ENCODE measurements around the gene DLL4. TPM values are rescaled to one million over a fixed set of nuclear protein-coding genes. Genes with fewer than 3 reads are reported as not detected.
A peak's percentile ranks its signal among the peaks of the same experiment; 100 is the strongest.

DLL4 gene
- total and polyA plus RNA-seq, 2 donors = 5.2 to 5.9 TPM

GRCh38 chr15:40904552-40905201, 24.5 kb upstream of the DLL4 start:
- peaks cover 28 to 38% of the 10 kb centered on the region in 2 donors for H3K36me3 ChIP-seq (ENCODE audit: control insufficient read depth in 2 of 2, insufficient read depth in 2 of 2, low read length in 1 of 2)
- WGBS = 95% methylated on average over 7 of the region's 7 CpGs

GRCh38 chr15:40906091-40906990, 22.8 kb upstream of the DLL4 start:
- H3K36me3 ChIP-seq (ENCODE audit: control insufficient read depth in 2 of 2, insufficient read depth in 2 of 2, low read length in 1 of 2) = peaks cover 14 to 23% of the 10 kb centered on the region in 2 donors
- H3K4me1 ChIP-seq (ENCODE audit: control insufficient read depth in 2 of 2, insufficient read depth in 2 of 2, low read length in 2 of 2) = peaks cover 23 to 63% of the 10 kb centered on the region in 2 donors
- H3K4me3 ChIP-seq (ENCODE audit: low read length in 2 of 2) = peak overlapping the region; percentile 55 to 71
- peaks cover 0 to 3% of the 10 kb centered on the region in 2 donors for H3K9me3 ChIP-seq (ENCODE audit: control insufficient read depth in 2 of 2, insufficient read depth in 1 of 2, low read length in 1 of 2)
- 6% methylated on average over 36 of the region's 36 CpGs for WGBS
- no peaks in the 10 kb centered on the region for H3K27me3 ChIP-seq (ENCODE audit: control insufficient read depth in 2 of 2, insufficient read depth in 1 of 2, low read length in 1 of 2)
- peak in 5 of 9 donors; percentile 64 to 84 (median 80) for DNase-seq (ENCODE audit: low read depth in 6 of 9, low spot score in 9 of 9)
- H3K27ac ChIP-seq (ENCODE audit: low read depth in 1 of 2, low read length in 1 of 2) = peak overlapping the region; percentile 66

More at GRCh38 chr15:40904552-40905201, 24.5 kb upstream of the DLL4 start:
- DNase-seq (ENCODE audit: low read depth in 6 of 9, low spot score in 9 of 9) = no peak
- Histone ChIP-seq H3K27me3 (ENCODE audit: control insufficient read depth in 2 of 2, insufficient read depth in 1 of 2, low read length in 1 of 2) (no peaks in the 10 kb centered on the region), H3K27ac (ENCODE audit: low read depth in 1 of 2, low read length in 1 of 2) (no peak overlapping the region), H3K4me3 (ENCODE audit: low read length in 2 of 2) (no peak overlapping the region), H3K4me1 (ENCODE audit: control insufficient read depth in 2 of 2, insufficient read depth in 2 of 2, low read length in 2 of 2) (peaks cover 23 to 53% of the 10 kb centered on the region in 2 donors), H3K9me3 (ENCODE audit: control insufficient read depth in 2 of 2, insufficient read depth in 1 of 2, low read length in 1 of 2) (peaks cover 0 to 3% of the 10 kb centered on the region in 2 donors)

- WGBS = 7% methylated on average over 22 of the region's 22 CpGs
- Histone ChIP-seq H3K4me3 (ENCODE audit: low read length in 2 of 2) (peak overlapping the region; percentile 55 to 71), H3K4me1 (ENCODE audit: control insufficient read depth in 2 of 2, insufficient read depth in 2 of 2, low read length in 2 of 2) (peaks cover 23 to 66% of the 10 kb centered on the region in 2 donors), H3K27me3 (ENCODE audit: control insufficient read depth in 2 of 2, insufficient read depth in 1 of 2, low read length in 1 of 2) (no peaks in the 10 kb centered on the region), H3K36me3 (ENCODE audit: control insufficient read depth in 2 of 2, insufficient read depth in 2 of 2, low read length in 1 of 2) (peaks cover 14 to 22% of the 10 kb centered on the region in 2 donors), H3K9me3 (ENCODE audit: control insufficient read depth in 2 of 2, insufficient read depth in 1 of 2, low read length in 1 of 2) (peaks cover 0 to 3% of the 10 kb centered on the region in 2 donors), H3K27ac (ENCODE audit: low read depth in 1 of 2, low read length in 1 of 2) (peak overlapping the region; percentile 66 to 87)
- peak in 3 of 9 donors; percentile 63 to 79 (median 65) for DNase-seq (ENCODE audit: low read depth in 6 of 9, low spot score in 9 of 9)
These were observed 21.9 kb upstream of the DLL4 start for GRCh38 chr15:40906991-40907802.

- H3K27ac ChIP-seq (ENCODE audit: low read depth in 1 of 2, low read length in 1 of 2) = peak overlapping the region in 1 of 2 donors; percentile 66
- no peak for DNase-seq (ENCODE audit: low read depth in 6 of 9, low spot score in 9 of 9)
- no peaks in the 10 kb centered on the region for H3K27me3 ChIP-seq (ENCODE audit: control insufficient read depth in 2 of 2, insufficient read depth in 1 of 2, low read length in 1 of 2)
- H3K4me3 ChIP-seq (ENCODE audit: low read length in 2 of 2) = no peak overlapping the region
- H3K36me3 ChIP-seq (ENCODE audit: control insufficient read depth in 2 of 2, insufficient read depth in 2 of 2, low read length in 1 of 2) = peaks cover 10 to 14% of the 10 kb centered on the region in 2 donors
- peaks cover 16 to 60% of the 10 kb centered on the region in 2 donors for H3K4me1 ChIP-seq (ENCODE audit: control insufficient read depth in 2 of 2, insufficient read depth in 2 of 2, low read length in 2 of 2)
- H3K9me3 ChIP-seq (ENCODE audit: control insufficient read depth in 2 of 2, insufficient read depth in 1 of 2, low read length in 1 of 2) = peaks cover 0 to 3% of the 10 kb centered on the region in 2 donors
- 94% methylated on average over 7 of the region's 7 CpGs for WGBS
These were observed 21.0 kb upstream of the DLL4 start for GRCh38 chr15:40908095-40908494.

- no peak for DNase-seq (ENCODE audit: low read depth in 6 of 9, low spot score in 9 of 9)
- WGBS = 92% methylated on average over 17 of the region's 17 CpGs
- Histone ChIP-seq H3K27ac (ENCODE audit: low read depth in 1 of 2, low read length in 1 of 2) (no peak overlapping the region), H3K36me3 (ENCODE audit: control insufficient read depth in 2 of 2, insufficient read depth in 2 of 2, low read length in 1 of 2) (peaks cover 0 to 1% of the 10 kb centered on the region in 2 donors), H3K4me1 (ENCODE audit: control insufficient read depth in 2 of 2, insufficient read depth in 2 of 2, low read length in 2 of 2) (peaks cover 9 to 48% of the 10 kb centered on the region in 2 donors), H3K4me3 (ENCODE audit: low read length in 2 of 2) (no peak overlapping the region), H3K9me3 (ENCODE audit: control insufficient read depth in 2 of 2, insufficient read depth in 1 of 2, low read length in 1 of 2) (peaks cover 0 to 3% of the 10 kb centered on the region in 2 donors), H3K27me3 (ENCODE audit: control insufficient read depth in 2 of 2, insufficient read depth in 1 of 2, low read length in 1 of 2) (no peaks in the 10 kb centered on the region)
These were observed 19.2 kb upstream of the DLL4 start for GRCh38 chr15:40909662-40910630.

- no peaks in the 10 kb centered on the region for H3K27me3 ChIP-seq (ENCODE audit: control insufficient read depth in 2 of 2, insufficient read depth in 1 of 2, low read length in 1 of 2)
- peak overlapping the region in 1 of 2 donors; percentile 17 for H3K27ac ChIP-seq (ENCODE audit: low read depth in 1 of 2, low read length in 1 of 2)
- peaks cover 9 to 42% of the 10 kb centered on the region in 2 donors for H3K4me1 ChIP-seq (ENCODE audit: control insufficient read depth in 2 of 2, insufficient read depth in 2 of 2, low read length in 2 of 2)
- 68% methylated on average over 7 of the region's 7 CpGs for WGBS
- H3K9me3 ChIP-seq (ENCODE audit: control insufficient read depth in 2 of 2, insufficient read depth in 1 of 2, low read length in 1 of 2) = peaks cover 0 to 3% of the 10 kb centered on the region in 2 donors
- DNase-seq (ENCODE audit: low read depth in 6 of 9, low spot score in 9 of 9) = no peak
- H3K36me3 ChIP-seq (ENCODE audit: control insufficient read depth in 2 of 2, insufficient read depth in 2 of 2, low read length in 1 of 2) = no peaks in the 10 kb centered on the region
- no peak overlapping the region for H3K4me3 ChIP-seq (ENCODE audit: low read length in 2 of 2)
These were observed 18.0 kb upstream of the DLL4 start for GRCh38 chr15:40911141-40911540.

- Histone ChIP-seq H3K9me3 (ENCODE audit: control insufficient read depth in 2 of 2, insufficient read depth in 1 of 2, low read length in 1 of 2) (peaks cover 0 to 2% of the 10 kb centered on the region in 2 donors), H3K27me3 (ENCODE audit: control insufficient read depth in 2 of 2, insufficient read depth in 1 of 2, low read length in 1 of 2) (no peaks in the 10 kb centered on the region), H3K4me1 (ENCODE audit: control insufficient read depth in 2 of 2, insufficient read depth in 2 of 2, low read length in 2 of 2) (peaks cover 8 to 37% of the 10 kb centered on the region in 2 donors), H3K27ac (ENCODE audit: low read depth in 1 of 2, low read length in 1 of 2) (no peak overlapping the region), H3K4me3 (ENCODE audit: low read length in 2 of 2) (no peak overlapping the region), H3K36me3 (ENCODE audit: control insufficient read depth in 2 of 2, insufficient read depth in 2 of 2, low read length in 1 of 2) (no peaks in the 10 kb centered on the region)
- WGBS = 96% methylated on average over 2 of the region's 2 CpGs
- DNase-seq (ENCODE audit: low read depth in 6 of 9, low spot score in 9 of 9) = no peak
These were observed 17.4 kb upstream of the DLL4 start for GRCh38 chr15:40911693-40912092.

GRCh38 chr15:40912478-40912877, 16.7 kb upstream of the DLL4 start:
- H3K36me3 ChIP-seq (ENCODE audit: control insufficient read depth in 2 of 2, insufficient read depth in 2 of 2, low read length in 1 of 2) = no peaks in the 10 kb centered on the region
- peak overlapping the region in 1 of 2 donors; percentile 26 for H3K27ac ChIP-seq (ENCODE audit: low read depth in 1 of 2, low read length in 1 of 2)
- no peak overlapping the region for H3K4me3 ChIP-seq (ENCODE audit: low read length in 2 of 2)
- H3K4me1 ChIP-seq (ENCODE audit: control insufficient read depth in 2 of 2, insufficient read depth in 2 of 2, low read length in 2 of 2) = peaks cover under 1 to 29% of the 10 kb centered on the region in 2 donors
- no peaks in the 10 kb centered on the region for H3K9me3 ChIP-seq (ENCODE audit: control insufficient read depth in 2 of 2, insufficient read depth in 1 of 2, low read length in 1 of 2)
- DNase-seq (ENCODE audit: low read depth in 6 of 9, low spot score in 9 of 9) = no peak
- WGBS = 85% methylated on average over 6 of the region's 6 CpGs
- H3K27me3 ChIP-seq (ENCODE audit: control insufficient read depth in 2 of 2, insufficient read depth in 1 of 2, low read length in 1 of 2) = no peaks in the 10 kb centered on the region

All from thymus (tissue), 11 donors.